GM12801 (cell line): ENCODE data around the gene ERC1.

ENCODE experiments used
- CTCF ChIP-seq: IDR thresholded peaks from one replicate; pipeline ENCODE4 v1.5.1; 2011; ENCODE audit warnings: control low read depth; ENCODE audit not compliant: insufficient read length; ENCODE audit errors: extremely low read depth

The ERC1 gene

GRCh38 chr12:1065629-1066028, 74.6 kb downstream of the ERC1 start:
- no peak for TF ChIP-seq CTCF

GRCh38 chr12:1069846-1070245, 78.8 kb downstream of the ERC1 start:
- TF ChIP-seq CTCF = no peak

DNA sequence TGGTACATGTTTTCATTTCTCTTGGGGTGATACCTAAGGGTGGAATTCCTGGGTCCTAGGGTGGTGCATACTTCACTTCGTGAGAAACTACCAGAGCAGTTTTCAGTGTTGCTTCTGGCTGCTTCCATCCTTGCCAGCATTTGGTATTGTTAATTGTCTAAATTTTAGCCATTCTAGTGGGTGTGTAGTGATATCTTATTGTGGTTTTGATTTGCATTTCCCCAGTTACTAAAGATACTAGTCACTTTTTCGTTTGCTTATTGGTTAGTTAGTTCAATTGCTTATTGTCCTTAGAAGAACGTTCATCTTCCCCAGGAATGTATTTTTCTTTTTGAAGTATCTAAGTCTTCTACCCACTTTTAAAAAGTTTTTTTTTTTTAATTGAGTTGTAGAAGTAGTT, 80.2 kb downstream of the ERC1 start:
- TF ChIP-seq CTCF = no peak

DNA sequence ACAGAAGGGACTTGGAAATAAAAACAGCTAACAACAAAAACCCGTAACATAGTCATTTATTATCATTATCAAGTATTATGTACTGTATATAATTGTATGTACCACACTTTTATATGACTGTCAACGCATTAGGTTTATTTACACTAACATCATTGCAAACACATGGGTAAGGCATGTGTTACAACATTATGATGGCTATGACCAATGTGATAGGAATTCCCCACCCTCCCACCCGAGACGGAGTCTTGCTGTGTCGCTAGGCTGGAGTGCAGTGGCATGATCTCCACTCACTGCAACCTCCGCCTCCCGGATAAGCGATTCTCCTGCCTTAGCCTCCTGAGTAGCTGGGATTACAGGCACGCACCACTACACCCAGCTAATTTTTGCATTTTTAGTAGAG, 82.6 kb downstream of the ERC1 start:
- TF ChIP-seq CTCF = no peak

DNA sequence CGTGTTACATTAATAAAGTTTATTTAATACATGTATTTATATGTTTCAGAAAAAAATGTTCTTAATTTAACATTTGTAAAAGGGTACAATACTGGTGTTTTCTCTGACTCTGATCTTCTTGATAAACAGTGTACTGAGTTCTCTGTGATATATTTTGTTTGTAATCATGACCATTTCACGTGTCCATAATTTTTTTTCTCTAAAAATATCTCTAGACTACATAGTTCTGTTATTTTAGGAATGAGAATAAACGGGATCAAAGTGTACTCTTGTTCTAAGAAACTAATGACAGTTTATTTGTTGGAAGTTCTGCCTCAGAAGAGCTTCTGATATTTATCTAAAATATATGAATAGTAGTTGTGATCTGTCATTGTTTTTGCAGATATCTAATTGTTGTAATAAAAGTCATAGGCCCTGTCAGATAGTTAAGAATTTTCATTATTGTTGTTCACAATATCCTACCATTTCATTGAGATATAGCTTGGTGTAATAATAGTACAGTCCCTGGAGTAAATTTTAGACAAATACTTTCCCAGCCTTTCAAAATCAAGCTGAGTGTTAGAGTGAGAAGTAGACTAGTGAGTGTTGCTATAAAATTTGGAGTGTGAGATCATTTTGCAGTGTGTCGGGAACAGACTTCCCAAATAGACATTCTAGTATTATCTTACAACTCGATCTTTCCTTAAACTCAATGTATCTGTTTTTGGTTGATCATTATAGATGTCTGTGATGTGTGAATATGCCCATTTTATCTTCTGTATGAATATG, 86.2 kb downstream of the ERC1 start:
- no peak for TF ChIP-seq CTCF

GRCh38 chr12:1078002-1078401, 87.0 kb downstream of the ERC1 start:
- TF ChIP-seq CTCF = no peak

GRCh38 chr12:1080520-1081223, 89.6 kb downstream of the ERC1 start:
- TF ChIP-seq CTCF = no peak
